Right cardiac atrium (tissue), 5 donors: ENCODE results near the gene TMTC1. TPM values are rescaled to one million over a fixed set of nuclear protein-coding genes. Genes with fewer than 3 reads are reported as not detected.

ENCODE experiments used
- ATAC-seq, 2 donors: fragments of 200-7000 bp; cut with Tn5 transposase; one replicate each; pipeline versions ENCODE4 v1.8.0 to v1.9.1; 2020; ENCODE audit warnings: moderate library complexity in 2 of 2, mild to moderate bottlenecking in 1 of 2
- DNase-seq, 3 donors: peaks; one replicate each; pipeline ENCODE4 v3.0.0-alpha.2; 2020
- H3K27ac ChIP-seq: one replicate; pipeline ENCODE4 v1.5.1; 2013; ENCODE audit warnings: mild to moderate bottlenecking, low read length, control low read depth, moderate library complexity
- H3K27me3 ChIP-seq: one replicate; pipeline ENCODE4 v1.6.1; 2013; ENCODE audit not compliant: control insufficient read depth, insufficient read depth
- H3K4me1 ChIP-seq: one replicate; pipeline ENCODE4 v1.6.1; 2013; ENCODE audit warnings: low read length; ENCODE audit not compliant: control insufficient read depth, insufficient read depth
- H3K4me3 ChIP-seq: one replicate; pipeline ENCODE4 v1.5.1; 2013; ENCODE audit warnings: low read length, control low read depth
- H3K9me3 ChIP-seq: one replicate; pipeline ENCODE4 v1.6.1; 2013; ENCODE audit warnings: low read length; ENCODE audit not compliant: control insufficient read depth
- WGBS: extraction: QIAGEN DNeasy Blood & Tissue Kit; methylation state at CpG from one replicate; pipeline ENCODE4 v1.1.7; 2013; 5-methylcytosine and 5-hydroxymethylcytosine counted together
- intact Hi-C, 4 donors: fragments of 100-400 bp; cut with DNase I; formaldehyde crosslinking; loops; one replicate each; pipeline versions ENCODE4 v1.11.0 to v1.14.0; 2022 to 2023
- polyA plus RNA-seq: library from polyadenylated mRNA; stranded (reverse); fragments of 200-250 nt; gene quantifications from one replicate; pipeline ENCODE4 v1.2.3, GENCODE V29; 2013
- total RNA-seq, 4 donors: library from RNA; stranded (reverse); fragmentation: NEBNext Ultra II Directional; extraction: Animal tissue kit (Norgen Biotek cat#: 25700); gene quantifications; one replicate each; pipeline ENCODE4 v1.2.1, GENCODE V29; 2021
- donor health status: healthy with polysubstance abuse.
- donor health status: DM: no; HTN: yes; CAD: no.
- donor health status: DM: no; HTN: no; CAD: no.
- donor health status: DM: no; HTN: yes; CAD: no; lungs with severe emphysema.
- donor health status: DM: yes; HTN: yes; CAD: no.

TMTC1 gene
- total and polyA plus RNA-seq, 5 donors: 17.9 to 57.8 (median 52.5) TPM

- WGBS: 97% methylated on average over 2 of the region's 2 CpGs
- ATAC-seq: no peak
These were observed 194.4 kb downstream of the TMTC1 start for GRCh38 chr12:29589286-29589820.

GRCh38 chr12:29582677-29583272, 201.0 kb downstream of the TMTC1 start:
- H3K27ac ChIP-seq: no peak overlapping the region
- no peaks in the 10 kb centered on the region for H3K27me3 ChIP-seq
- intact Hi-C loops: no loop called here
- H3K4me1 ChIP-seq: peaks cover 3% of the 10 kb centered on the region
- peak in 2 of 3 donors; percentile 31 to 62 for DNase-seq
- no peaks in the 10 kb centered on the region for H3K9me3 ChIP-seq
- ATAC-seq: peak; percentile 62 to 72
- 61% methylated on average over 4 of the region's 4 CpGs for WGBS
- no peak overlapping the region for H3K4me3 ChIP-seq

More at GRCh38 chr12:29589286-29589820, 194.4 kb downstream of the TMTC1 start:
- H3K4me1 ChIP-seq: peaks cover 4% of the 10 kb centered on the region
- H3K4me3 ChIP-seq: no peak overlapping the region
- no peaks in the 10 kb centered on the region for H3K27me3 ChIP-seq
- no peaks in the 10 kb centered on the region for H3K9me3 ChIP-seq
- intact Hi-C loops: no loop called here
- no peak for DNase-seq
- no peak overlapping the region for H3K27ac ChIP-seq

- intact Hi-C loops: no loop called here
- no peak overlapping the region for H3K27ac ChIP-seq
- no peaks in the 10 kb centered on the region for H3K27me3 ChIP-seq
- DNase-seq: no peak
- peak; percentile 41 to 57 for ATAC-seq
- H3K4me3 ChIP-seq: no peak overlapping the region
- peaks cover 3% of the 10 kb centered on the region for H3K4me1 ChIP-seq
- no peaks in the 10 kb centered on the region for H3K9me3 ChIP-seq
These were observed 201.6 kb downstream of the TMTC1 start for GRCh38 chr12:29582146-29582545.

- H3K27me3 ChIP-seq: no peaks in the 10 kb centered on the region
- H3K27ac ChIP-seq: no peak overlapping the region
- H3K4me3 ChIP-seq: no peak overlapping the region
- no peaks in the 10 kb centered on the region for H3K9me3 ChIP-seq
- peaks cover 3% of the 10 kb centered on the region for H3K4me1 ChIP-seq
- WGBS: 51% methylated on average over 4 of the region's 4 CpGs
- intact Hi-C loops: no loop called here
- ATAC-seq (no peak), DNase-seq (no peak)
These were observed 202.1 kb downstream of the TMTC1 start for GRCh38 chr12:29581631-29582030.

DNA sequence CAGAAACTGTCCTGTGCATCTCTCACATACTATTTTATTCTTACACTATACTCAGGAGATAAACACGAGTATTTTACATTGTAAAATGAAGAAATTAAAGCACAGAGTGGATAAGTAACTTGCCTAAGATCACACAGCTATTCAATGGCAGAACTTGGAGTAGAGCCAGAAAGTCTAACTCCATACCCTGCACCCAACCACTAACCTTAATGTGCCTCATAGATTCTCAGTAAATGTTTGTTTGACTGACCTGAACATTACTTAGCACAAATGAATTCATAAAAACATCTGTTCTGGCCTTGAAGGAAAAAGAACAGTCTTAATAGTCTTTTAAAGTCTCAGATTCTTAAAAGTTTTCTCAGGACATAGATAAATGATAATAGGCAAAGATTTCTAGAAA, 202.8 kb downstream of the TMTC1 start:
- intact Hi-C loops: no loop called here
- Histone ChIP-seq H3K4me3 (no peak overlapping the region), H3K27ac (no peak overlapping the region), H3K9me3 (no peaks in the 10 kb centered on the region), H3K27me3 (no peaks in the 10 kb centered on the region), H3K4me1 (peaks cover 3% of the 10 kb centered on the region)
- ATAC-seq: no peak
- DNase-seq: no peak
- WGBS: 85% methylated on average over 1 of the region's 1 CpG

DNA sequence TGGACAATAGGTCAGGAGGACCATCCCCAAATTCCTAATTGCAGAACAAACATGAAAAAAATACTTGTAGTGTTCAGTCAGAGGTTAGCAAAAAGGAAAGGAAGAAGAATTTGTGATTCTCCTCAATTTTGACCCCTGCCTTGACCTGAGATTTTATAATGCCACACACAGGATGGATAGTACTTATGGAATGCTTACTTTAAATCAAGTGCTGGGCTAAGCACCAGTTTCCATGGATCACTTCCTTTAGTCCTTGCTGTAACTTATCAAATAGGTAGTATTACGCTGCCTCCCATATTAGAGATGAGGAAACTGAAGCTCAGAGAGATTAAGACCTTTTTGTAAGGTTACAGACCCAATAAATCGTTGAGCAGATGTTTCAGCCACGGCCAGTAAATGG, 205.0 kb downstream of the TMTC1 start:
- no peak overlapping the region for H3K27ac ChIP-seq
- 60% methylated on average over 3 of the region's 3 CpGs for WGBS
- ATAC-seq: peak in 1 of 2 donors; percentile 14
- no peak overlapping the region for H3K4me3 ChIP-seq
- intact Hi-C loops: no loop called here
- no peaks in the 10 kb centered on the region for H3K9me3 ChIP-seq
- H3K4me1 ChIP-seq: peaks cover 4% of the 10 kb centered on the region
- H3K27me3 ChIP-seq: no peaks in the 10 kb centered on the region
- DNase-seq: no peak

DNA sequence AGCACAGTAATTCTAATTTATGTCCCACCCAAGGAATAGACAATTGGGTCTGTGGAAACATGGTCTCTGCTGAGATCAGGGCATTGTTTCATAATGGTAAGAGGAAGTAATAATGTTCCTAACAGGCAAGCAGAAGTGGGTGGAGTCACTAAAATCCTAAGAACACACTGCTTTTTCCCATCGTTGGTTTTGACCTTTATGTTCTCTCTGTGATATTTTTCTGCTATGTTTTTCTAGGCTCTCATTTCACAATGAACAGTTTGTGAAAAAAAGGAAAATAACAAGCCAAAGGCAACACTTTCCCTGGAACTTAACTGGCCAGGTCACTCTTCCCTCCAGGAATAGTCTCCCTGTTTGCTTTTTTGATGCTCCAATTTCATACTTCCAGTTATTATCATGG, 205.7 kb downstream of the TMTC1 start:
- Histone ChIP-seq H3K4me1 (peaks cover 4% of the 10 kb centered on the region), H3K9me3 (no peaks in the 10 kb centered on the region), H3K27ac (no peak overlapping the region), H3K4me3 (no peak overlapping the region), H3K27me3 (no peaks in the 10 kb centered on the region)
- no peak for DNase-seq
- WGBS: 24% methylated on average over 1 of the region's 1 CpG
- intact Hi-C loops: no loop called here
- peak; percentile 80 to 91 for ATAC-seq

GRCh38 chr12:29574500-29574899, 209.2 kb downstream of the TMTC1 start:
- Histone ChIP-seq H3K27me3 (no peaks in the 10 kb centered on the region), H3K4me3 (no peak overlapping the region), H3K4me1 (peaks cover 1% of the 10 kb centered on the region), H3K27ac (no peak overlapping the region), H3K9me3 (no peaks in the 10 kb centered on the region)
- DNase-seq: no peak
- intact Hi-C loops: no loop called here
- no peak for ATAC-seq
- 78% methylated on average over 4 of the region's 4 CpGs for WGBS

- H3K27ac ChIP-seq: no peak overlapping the region
- H3K9me3 ChIP-seq: no peaks in the 10 kb centered on the region
- no peak for ATAC-seq
- H3K4me3 ChIP-seq: no peak overlapping the region
- intact Hi-C loops: no loop called here
- DNase-seq: no peak
- H3K4me1 ChIP-seq: peaks cover 1% of the 10 kb centered on the region
- 62% methylated on average over 4 of the region's 4 CpGs for WGBS
- no peaks in the 10 kb centered on the region for H3K27me3 ChIP-seq
These were observed 210.8 kb downstream of the TMTC1 start for GRCh38 chr12:29572938-29573337.

DNA sequence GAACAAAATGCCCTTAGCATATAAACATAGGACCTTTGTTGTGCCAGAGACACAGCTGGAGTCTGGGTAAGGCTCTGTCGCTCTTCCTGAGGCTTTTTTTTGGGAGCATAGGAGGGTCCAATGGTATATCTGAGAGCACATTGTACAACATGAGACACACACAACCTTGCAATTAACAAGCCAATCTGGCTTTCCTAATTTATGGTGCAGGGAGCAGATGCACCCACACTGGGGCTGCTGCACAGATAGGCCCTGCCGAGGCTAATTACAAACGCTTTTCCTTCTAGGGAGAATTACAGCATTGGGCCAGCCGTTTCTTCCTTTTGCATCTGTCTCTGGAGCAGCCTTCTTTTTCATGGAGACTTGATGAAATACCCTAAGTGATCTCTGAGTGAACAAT, 211.3 kb downstream of the TMTC1 start:
- DNase-seq: no peak
- intact Hi-C loops: no loop called here
- Histone ChIP-seq H3K4me1 (peaks cover 1% of the 10 kb centered on the region), H3K9me3 (no peaks in the 10 kb centered on the region), H3K27ac (no peak overlapping the region), H3K27me3 (no peaks in the 10 kb centered on the region), H3K4me3 (no peak overlapping the region)
- WGBS: 93% methylated on average over 4 of the region's 4 CpGs
- no peak for ATAC-seq

- no peak for DNase-seq
These were observed 214.5 kb downstream of the TMTC1 start for GRCh38 chr12:29569132-29569757.

More at GRCh38 chr12:29569132-29569757, 214.5 kb downstream of the TMTC1 start:
- no peaks in the 10 kb centered on the region for H3K9me3 ChIP-seq
- WGBS: 68% methylated on average over 2 of the region's 2 CpGs
- no peak for ATAC-seq
- intact Hi-C loops: no loop called here
- H3K4me1 ChIP-seq: peaks cover 4% of the 10 kb centered on the region
- H3K27me3 ChIP-seq: no peaks in the 10 kb centered on the region
- no peak overlapping the region for H3K27ac ChIP-seq
- no peak overlapping the region for H3K4me3 ChIP-seq
